ENCODE results near the gene MYH9. TPM values are rescaled to one million over a fixed set of nuclear protein-coding genes. Genes with fewer than 3 reads are reported as not detected.

MYH9 gene
- total RNA-seq, 1 experiment from 2014 or later, result 758 TPM

DNA sequence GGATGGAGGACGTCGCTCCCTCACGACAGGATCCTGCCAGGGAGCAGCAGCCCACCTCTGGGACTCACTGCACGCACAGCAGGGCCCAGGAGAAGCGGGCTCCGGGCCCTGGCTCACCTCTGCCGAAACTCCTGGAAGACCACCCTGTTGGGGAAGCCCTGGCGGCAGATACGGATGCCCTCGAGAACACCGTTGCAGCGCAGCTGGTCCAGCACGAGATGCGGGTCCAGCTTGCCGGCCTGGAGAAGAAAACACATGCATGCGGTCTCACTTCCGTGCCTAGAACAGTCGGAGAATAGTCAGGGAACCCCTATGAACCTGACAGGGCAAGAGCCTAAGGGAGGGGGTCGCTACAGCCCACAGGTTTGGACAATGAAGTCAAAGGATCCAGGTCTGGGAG, 82.0 kb downstream of the MYH9 start:
- CTCF ChIA-PET, result interaction anchor here (0.6 kb wide), 1 partner anchor 27 kb away, joined by 5 read pairs; no protein-coding TSS in a partner anchor

DNA sequence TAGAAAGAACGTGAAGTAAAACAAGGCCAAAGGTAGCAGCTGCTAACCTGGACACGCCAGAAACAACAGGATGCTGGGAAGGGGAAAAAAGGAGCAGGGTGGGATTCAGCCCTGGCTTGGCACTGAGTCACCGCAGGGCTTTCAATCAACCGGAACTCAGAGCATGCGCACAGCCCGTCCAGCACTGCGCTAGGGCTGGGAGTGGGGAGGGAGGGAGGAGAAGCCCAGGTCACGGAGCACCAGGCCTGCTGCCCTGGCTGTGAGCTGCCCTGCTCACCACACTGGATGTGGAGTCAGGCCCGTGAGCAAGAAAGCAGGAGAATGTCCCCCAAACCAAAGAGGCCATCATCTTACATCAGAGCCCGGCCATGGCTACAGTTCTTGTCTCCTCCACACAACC, 83.3 kb downstream of the MYH9 start:
- Histone ChIP-seq H4K20me1 (ENCODE audit: insufficient read depth) (peaks cover 81% of the 10 kb centered on the region), H3K27me3 (ENCODE audit: insufficient read depth, low read depth) (no peaks in the 10 kb centered on the region), H3K27ac (peak overlapping the region; percentile 37), H3F3A (ENCODE audit: insufficient read depth, low read depth) (peaks cover 97% of the 10 kb centered on the region), H3K36me3 (ENCODE audit: low read depth) (peaks cover 78% of the 10 kb centered on the region), H3K9me3 (ENCODE audit: insufficient read depth, low read depth) (no peaks in the 10 kb centered on the region), H3K4me3 (no peak overlapping the region), H3K4me2 (no peak overlapping the region), H3K79me2 (ENCODE audit: low read depth) (peaks cover 40% of the 10 kb centered on the region), H3K9me2 (ENCODE audit: insufficient read depth) (no peaks in the 10 kb centered on the region), H3K4me1 (replicated peaks; ENCODE audit: insufficient read depth) (peaks cover 30% of the 10 kb centered on the region), H2AFZ (no peak overlapping the region)
- no peak for TF ChIP-seq EZH2 (IDR thresholded peaks at IDR 0.05; ENCODE audit: low read depth)
- TF ChIP-seq, protein P1, sequence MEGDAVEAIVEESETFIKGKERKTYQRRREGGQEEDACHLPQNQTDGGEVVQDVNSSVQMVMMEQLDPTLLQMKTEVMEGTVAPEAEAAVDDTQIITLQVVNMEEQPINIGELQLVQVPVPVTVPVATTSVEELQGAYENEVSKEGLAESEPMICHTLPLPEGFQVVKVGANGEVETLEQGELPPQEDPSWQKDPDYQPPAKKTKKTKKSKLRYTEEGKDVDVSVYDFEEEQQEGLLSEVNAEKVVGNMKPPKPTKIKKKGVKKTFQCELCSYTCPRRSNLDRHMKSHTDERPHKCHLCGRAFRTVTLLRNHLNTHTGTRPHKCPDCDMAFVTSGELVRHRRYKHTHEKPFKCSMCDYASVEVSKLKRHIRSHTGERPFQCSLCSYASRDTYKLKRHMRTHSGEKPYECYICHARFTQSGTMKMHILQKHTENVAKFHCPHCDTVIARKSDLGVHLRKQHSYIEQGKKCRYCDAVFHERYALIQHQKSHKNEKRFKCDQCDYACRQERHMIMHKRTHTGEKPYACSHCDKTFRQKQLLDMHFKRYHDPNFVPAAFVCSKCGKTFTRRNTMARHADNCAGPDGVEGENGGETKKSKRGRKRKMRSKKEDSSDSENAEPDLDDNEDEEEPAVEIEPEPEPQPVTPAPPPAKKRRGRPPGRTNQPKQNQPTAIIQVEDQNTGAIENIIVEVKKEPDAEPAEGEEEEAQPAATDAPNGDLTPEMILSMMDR (conservative IDR thresholded peaks at IDR 0.05), result no peak
- POLR2A ChIA-PET (ENCODE audit: unreplicated experiment), result interaction anchor here (0.6 kb wide), 4 partner anchors 39 to 180 kb away, joined by 3 to 4 read pairs (median 4); partner anchors contain the start of genes MYH9 and TXN2
- BruUV-seq (replicated peaks), result TSS peak; percentile 75
- intact Hi-C loops (cut with micrococcal nuclease; ENCODE audit: unreplicated experiment), result loop anchor here (5.0 kb wide), 1 partner anchor 48 kb away; no protein-coding TSS in a partner anchor
- CTCF ChIA-PET, result interaction anchor here (1.1 kb wide), 1 partner anchor 66 kb away, joined by 3 read pairs; no protein-coding TSS in a partner anchor
- peak in 1 of 2 experiments; percentile 68 for DNase-seq

More for the DNA sequence above, 82.0 kb downstream of the MYH9 start:
- Histone ChIP-seq H3K9me3 (ENCODE audit: insufficient read depth, low read depth) (no peaks in the 10 kb centered on the region), H3K27me3 (ENCODE audit: insufficient read depth, low read depth) (no peaks in the 10 kb centered on the region), H4K20me1 (ENCODE audit: insufficient read depth) (peaks cover 78% of the 10 kb centered on the region), H3K4me3 (no peak overlapping the region), H2AFZ (no peak overlapping the region), H3K36me3 (ENCODE audit: low read depth) (peaks cover 76% of the 10 kb centered on the region), H3F3A (ENCODE audit: insufficient read depth, low read depth) (peaks cover 99% of the 10 kb centered on the region), H3K4me2 (no peak overlapping the region), H3K27ac (no peak overlapping the region), H3K79me2 (ENCODE audit: low read depth) (peaks cover 43% of the 10 kb centered on the region), H3K9me2 (ENCODE audit: insufficient read depth) (no peaks in the 10 kb centered on the region), H3K4me1 (replicated peaks; ENCODE audit: insufficient read depth) (peaks cover 30% of the 10 kb centered on the region)
- TF ChIP-seq, protein P1 (conservative IDR thresholded peaks at IDR 0.05), result no peak
- TF ChIP-seq EZH2 (IDR thresholded peaks at IDR 0.05; ENCODE audit: low read depth), result no peak
- intact Hi-C loops (cut with micrococcal nuclease; ENCODE audit: unreplicated experiment), result no loop called here
- BruUV-seq (replicated peaks), result no TSS peak
- DNase-seq, result no peak
- POLR2A ChIA-PET (ENCODE audit: unreplicated experiment), result no interaction called here

DNA sequence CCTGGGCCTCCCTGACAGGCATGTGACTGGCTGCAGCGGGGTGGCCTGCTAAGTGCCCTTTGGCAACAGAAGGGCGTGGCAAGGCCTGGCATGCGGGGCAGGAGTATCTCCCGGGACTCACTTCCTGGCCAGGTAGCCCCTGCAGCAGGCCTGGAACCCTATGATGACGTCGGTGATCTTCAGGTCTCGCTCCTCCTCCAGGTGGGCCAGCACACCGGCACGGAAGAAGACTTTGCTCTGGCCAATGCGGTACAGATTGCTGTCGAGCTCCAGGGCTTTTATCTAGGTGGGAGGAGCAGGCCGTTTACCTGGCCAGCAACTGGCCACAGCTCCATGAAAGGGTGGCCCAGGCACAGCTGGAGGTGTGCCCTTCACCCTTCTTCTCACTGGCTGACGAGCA, 83.9 kb downstream of the MYH9 start:
- Histone ChIP-seq H2AFZ (no peak overlapping the region), H3K4me2 (no peak overlapping the region), H3F3A (ENCODE audit: insufficient read depth, low read depth) (peaks cover 97% of the 10 kb centered on the region), H3K4me1 (replicated peaks; ENCODE audit: insufficient read depth) (peaks cover 30% of the 10 kb centered on the region), H3K9me3 (ENCODE audit: insufficient read depth, low read depth) (no peaks in the 10 kb centered on the region), H4K20me1 (ENCODE audit: insufficient read depth) (peaks cover 81% of the 10 kb centered on the region), H3K36me3 (ENCODE audit: low read depth) (peaks cover 78% of the 10 kb centered on the region), H3K27ac (peak overlapping the region; percentile 37), H3K27me3 (ENCODE audit: insufficient read depth, low read depth) (no peaks in the 10 kb centered on the region), H3K79me2 (ENCODE audit: low read depth) (peaks cover 34% of the 10 kb centered on the region), H3K4me3 (no peak overlapping the region), H3K9me2 (ENCODE audit: insufficient read depth) (no peaks in the 10 kb centered on the region)
- POLR2A ChIA-PET (ENCODE audit: unreplicated experiment), result interaction anchor here (0.5 to 0.6 kb wide), 4 partner anchors 26 to 489 kb away, joined by 3 to 4 read pairs (median 3); partner anchors contain the start of gene TXN2
- BruUV-seq (replicated peaks), result no TSS peak
- intact Hi-C loops (cut with micrococcal nuclease; ENCODE audit: unreplicated experiment), result loop anchor here (5.0 kb wide), 1 partner anchor 48 kb away; no protein-coding TSS in a partner anchor
- CTCF ChIA-PET, result interaction anchor here (1.1 kb wide), 1 partner anchor 67 kb away, joined by 3 read pairs; no protein-coding TSS in a partner anchor
- TF ChIP-seq, protein P1 (conservative IDR thresholded peaks at IDR 0.05), result no peak
- no peak for TF ChIP-seq EZH2 (IDR thresholded peaks at IDR 0.05; ENCODE audit: low read depth)
- DNase-seq, result peak; percentile 79 to 88
